ENCODE results near the gene SCN9A.
"Not testable (repeated sequence)": the region's sequence is repeated elsewhere in the genome, so short reads cannot be mapped to it uniquely, and the experiment has no call there.

The SCN9A gene

GRCh38 chr2:166373951-166374350 lies 1.8 kb downstream of the SCN9A start:
- H3K4me3 ChIP-seq (ENCODE audit: low read length) = no peak overlapping the region
- DNase-seq (ENCODE audit: low read depth) = peak; percentile 74

GRCh38 chr2:166373539-166373938 lies 2.2 kb downstream of the SCN9A start:
- Histone ChIP-seq H3K27me3 (replicated peaks; ENCODE audit: control insufficient read depth, insufficient read depth, low read length) (peaks cover 7% of the 10 kb centered on the region), H3K4me1 (ENCODE audit: control insufficient read depth, insufficient read depth, low read length) (peaks cover 11% of the 10 kb centered on the region), H3K4me3 (ENCODE audit: low read length) (no peak overlapping the region), H3K36me3 (ENCODE audit: control insufficient read depth, insufficient read depth, low read length, severe bottlenecking) (no peaks in the 10 kb centered on the region), H3K9me3 (ENCODE audit: control insufficient read depth, low read length) (no peaks in the 10 kb centered on the region), H3K9ac (ENCODE audit: low read length) (no peak overlapping the region)
- no peak for DNase-seq (ENCODE audit: low read depth)

More at GRCh38 chr2:166373951-166374350, 1.8 kb downstream of the SCN9A start:
- Histone ChIP-seq H3K4me1 (ENCODE audit: control insufficient read depth, insufficient read depth, low read length) (peaks cover 11% of the 10 kb centered on the region), H3K9ac (ENCODE audit: low read length) (no peak overlapping the region), H3K27me3 (replicated peaks; ENCODE audit: control insufficient read depth, insufficient read depth, low read length) (peaks cover 7% of the 10 kb centered on the region), H3K36me3 (ENCODE audit: control insufficient read depth, insufficient read depth, low read length, severe bottlenecking) (no peaks in the 10 kb centered on the region), H3K9me3 (ENCODE audit: control insufficient read depth, low read length) (no peaks in the 10 kb centered on the region)

GRCh38 chr2:166373105-166373504 lies 2.6 kb downstream of the SCN9A start:
- no peaks in the 10 kb centered on the region for H3K36me3 ChIP-seq (ENCODE audit: control insufficient read depth, insufficient read depth, low read length, severe bottlenecking)
- H3K27me3 ChIP-seq (replicated peaks; ENCODE audit: control insufficient read depth, insufficient read depth, low read length) = peaks cover 7% of the 10 kb centered on the region
- no peak overlapping the region for H3K9ac ChIP-seq (ENCODE audit: low read length)
- no peak for DNase-seq (ENCODE audit: low read depth)
- no peak overlapping the region for H3K4me3 ChIP-seq (ENCODE audit: low read length)
- peaks cover 11% of the 10 kb centered on the region for H3K4me1 ChIP-seq (ENCODE audit: control insufficient read depth, insufficient read depth, low read length)
- H3K9me3 ChIP-seq (ENCODE audit: control insufficient read depth, low read length) = no peaks in the 10 kb centered on the region

DNA sequence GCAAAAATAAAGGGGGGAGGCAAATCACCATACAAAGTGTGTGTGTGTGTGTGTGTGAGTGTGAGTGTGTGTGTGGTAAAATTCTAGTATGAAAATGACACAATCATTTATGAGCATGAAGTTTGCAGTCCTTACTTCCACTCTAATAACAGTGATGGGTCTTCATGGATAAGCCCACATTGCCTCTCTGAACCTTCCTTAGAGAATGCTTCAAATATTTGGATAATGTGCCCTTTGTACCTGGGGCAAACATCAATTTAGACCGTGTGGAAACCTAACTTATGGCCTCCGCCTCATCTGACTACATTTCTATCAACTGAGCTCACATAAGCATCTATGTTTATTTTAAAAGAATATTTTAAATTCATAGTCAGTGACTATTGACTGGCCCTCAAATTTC lies 3.7 kb downstream of the SCN9A start:
- Histone ChIP-seq H3K9me3 (ENCODE audit: control insufficient read depth, low read length) (no peaks in the 10 kb centered on the region), H3K9ac (ENCODE audit: low read length) (no peak overlapping the region), H3K4me1 (ENCODE audit: control insufficient read depth, insufficient read depth, low read length) (peaks cover 11% of the 10 kb centered on the region), H3K36me3 (ENCODE audit: control insufficient read depth, insufficient read depth, low read length, severe bottlenecking) (no peaks in the 10 kb centered on the region), H3K27me3 (replicated peaks; ENCODE audit: control insufficient read depth, insufficient read depth, low read length) (peaks cover 7% of the 10 kb centered on the region), H3K4me3 (ENCODE audit: low read length) (no peak overlapping the region)
- no peak for DNase-seq (ENCODE audit: low read depth)

- DNase-seq (ENCODE audit: low read depth) = no peak
- Histone ChIP-seq H3K9me3 (ENCODE audit: control insufficient read depth, low read length) (no peaks in the 10 kb centered on the region), H3K36me3 (ENCODE audit: control insufficient read depth, insufficient read depth, low read length, severe bottlenecking) (no peaks in the 10 kb centered on the region), H3K4me3 (ENCODE audit: low read length) (no peak overlapping the region), H3K9ac (ENCODE audit: low read length) (no peak overlapping the region), H3K4me1 (ENCODE audit: control insufficient read depth, insufficient read depth, low read length) (peaks cover 9% of the 10 kb centered on the region), H3K27me3 (replicated peaks; ENCODE audit: control insufficient read depth, insufficient read depth, low read length) (no peaks in the 10 kb centered on the region)
Observed at GRCh38 chr2:166365803-166366420, 9.8 kb downstream of the SCN9A start.

DNA sequence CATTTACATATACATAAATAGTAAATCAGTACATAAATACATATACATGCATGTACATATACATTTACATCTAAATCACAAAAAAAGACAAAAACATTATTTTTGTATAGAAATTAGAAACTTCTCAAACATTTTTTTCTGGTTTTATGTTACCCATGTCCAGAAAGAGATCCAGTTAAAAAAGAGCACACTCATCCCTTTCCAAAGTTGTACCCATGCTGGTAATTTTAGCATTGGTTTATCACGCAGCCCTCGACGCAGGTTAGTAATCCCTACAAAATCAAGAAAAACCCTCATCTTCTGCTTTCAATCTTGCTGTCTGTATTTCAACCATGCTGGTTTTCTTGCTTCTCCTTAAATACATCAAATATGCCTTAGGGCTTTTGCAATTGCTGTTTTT lies 10.5 kb downstream of the SCN9A start:
- H3K27me3 ChIP-seq (replicated peaks; ENCODE audit: control insufficient read depth, insufficient read depth, low read length) = no peaks in the 10 kb centered on the region
- no peaks in the 10 kb centered on the region for H3K9me3 ChIP-seq (ENCODE audit: control insufficient read depth, low read length)
- no peaks in the 10 kb centered on the region for H3K36me3 ChIP-seq (ENCODE audit: control insufficient read depth, insufficient read depth, low read length, severe bottlenecking)
- H3K9ac ChIP-seq (ENCODE audit: low read length) = no peak overlapping the region
- no peak overlapping the region for H3K4me3 ChIP-seq (ENCODE audit: low read length)
- DNase-seq (ENCODE audit: low read depth) = no peak
- peaks cover 9% of the 10 kb centered on the region for H3K4me1 ChIP-seq (ENCODE audit: control insufficient read depth, insufficient read depth, low read length)

DNA sequence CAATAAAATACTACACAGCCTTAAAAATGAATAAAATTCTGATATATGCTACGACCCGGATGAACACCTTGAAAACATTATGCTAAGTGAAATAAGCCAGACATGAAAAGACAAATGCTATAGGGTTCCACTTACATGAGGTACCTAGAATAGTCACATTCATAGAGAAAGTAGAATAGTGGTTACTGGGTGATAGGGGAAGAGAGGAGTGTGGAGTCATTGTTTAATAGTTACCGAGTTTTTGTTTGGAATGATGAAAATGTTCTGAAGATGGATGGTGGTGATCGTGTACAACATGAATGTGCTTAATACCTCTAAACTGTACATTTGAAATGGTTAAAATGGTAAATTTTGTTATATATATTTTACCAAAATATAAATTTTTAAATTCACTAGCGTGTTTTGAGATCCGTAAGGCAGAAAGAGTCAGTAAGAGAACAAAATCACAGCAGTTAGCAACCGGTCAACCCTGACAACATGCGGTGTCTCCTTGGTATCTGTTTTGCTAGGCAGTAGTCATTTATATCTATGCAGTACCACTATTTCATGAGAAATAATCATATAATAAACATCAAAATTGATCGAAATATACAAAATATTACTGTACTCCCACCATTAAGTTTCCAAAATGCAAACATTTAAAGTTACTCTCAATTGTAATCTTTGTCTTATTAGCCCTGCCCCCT lies 11.1 kb downstream of the SCN9A start:
- no peaks in the 10 kb centered on the region for H3K36me3 ChIP-seq (ENCODE audit: control insufficient read depth, insufficient read depth, low read length, severe bottlenecking)
- no peak for DNase-seq (ENCODE audit: low read depth)
- H3K9me3 ChIP-seq (ENCODE audit: control insufficient read depth, low read length) = no peaks in the 10 kb centered on the region
- no peaks in the 10 kb centered on the region for H3K27me3 ChIP-seq (replicated peaks; ENCODE audit: control insufficient read depth, insufficient read depth, low read length)
- H3K4me1 ChIP-seq (ENCODE audit: control insufficient read depth, insufficient read depth, low read length) = peaks cover 9% of the 10 kb centered on the region
- H3K9ac ChIP-seq (ENCODE audit: low read length) = no peak overlapping the region
- H3K4me3 ChIP-seq (ENCODE audit: low read length) = no peak overlapping the region

DNA sequence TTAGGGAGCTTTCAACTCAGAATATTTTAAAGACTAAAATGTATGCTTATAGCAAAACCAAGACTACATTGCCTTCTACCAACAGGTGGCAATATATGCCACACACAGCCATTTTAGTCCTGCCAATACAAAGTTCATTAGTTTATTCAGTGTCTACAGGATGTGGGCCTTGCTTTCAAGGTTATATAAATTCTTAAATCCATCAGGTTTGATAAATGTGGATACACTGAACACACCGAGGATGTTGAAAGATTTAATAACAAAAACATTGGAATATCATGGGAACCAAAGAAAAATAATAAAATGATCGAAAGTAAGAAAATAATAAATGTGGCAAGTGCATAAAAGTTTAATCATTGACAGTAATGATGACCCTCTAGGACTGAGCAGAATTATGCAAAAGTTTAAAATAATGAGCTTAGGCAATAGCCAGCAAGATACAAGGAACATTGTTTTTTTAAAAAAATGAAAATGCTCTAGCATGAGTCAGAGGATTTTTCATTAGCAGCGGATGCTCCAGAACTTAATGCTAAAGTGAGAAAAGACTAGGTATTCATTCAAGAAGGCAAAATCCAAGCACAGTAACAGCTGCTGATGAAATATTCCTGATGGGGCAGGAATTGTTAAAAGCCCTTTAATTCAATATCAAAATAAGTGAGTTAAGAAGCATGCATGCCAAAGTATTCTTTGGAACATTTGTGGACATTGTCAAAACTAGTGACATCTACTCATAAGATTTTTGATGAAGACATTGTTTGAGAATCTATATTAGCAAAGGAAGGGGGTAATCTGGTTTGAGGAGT lies 14.2 kb downstream of the SCN9A start:
- H3K27me3 ChIP-seq (replicated peaks; ENCODE audit: control insufficient read depth, insufficient read depth, low read length) = no peaks in the 10 kb centered on the region
- no peaks in the 10 kb centered on the region for H3K36me3 ChIP-seq (ENCODE audit: control insufficient read depth, insufficient read depth, low read length, severe bottlenecking)
- H3K4me1 ChIP-seq (ENCODE audit: control insufficient read depth, insufficient read depth, low read length) = peaks cover 9% of the 10 kb centered on the region
- no peak overlapping the region for H3K9ac ChIP-seq (ENCODE audit: low read length)
- no peaks in the 10 kb centered on the region for H3K9me3 ChIP-seq (ENCODE audit: control insufficient read depth, low read length)
- DNase-seq (ENCODE audit: low read depth) = peak; percentile 72
- H3K4me3 ChIP-seq (ENCODE audit: low read length) = no peak overlapping the region

- no peak overlapping the region for H3K4me3 ChIP-seq (ENCODE audit: low read length)
- no peaks in the 10 kb centered on the region for H3K36me3 ChIP-seq (ENCODE audit: control insufficient read depth, insufficient read depth, low read length, severe bottlenecking)
- no peaks in the 10 kb centered on the region for H3K9me3 ChIP-seq (ENCODE audit: control insufficient read depth, low read length)
- H3K4me1 ChIP-seq (ENCODE audit: control insufficient read depth, insufficient read depth, low read length) = peaks cover 9% of the 10 kb centered on the region
- H3K9ac ChIP-seq (ENCODE audit: low read length) = no peak overlapping the region
- no peaks in the 10 kb centered on the region for H3K27me3 ChIP-seq (replicated peaks; ENCODE audit: control insufficient read depth, insufficient read depth, low read length)
- DNase-seq (ENCODE audit: low read depth) = no peak
Observed at GRCh38 chr2:166360906-166361305, 14.8 kb downstream of the SCN9A start.

DNA sequence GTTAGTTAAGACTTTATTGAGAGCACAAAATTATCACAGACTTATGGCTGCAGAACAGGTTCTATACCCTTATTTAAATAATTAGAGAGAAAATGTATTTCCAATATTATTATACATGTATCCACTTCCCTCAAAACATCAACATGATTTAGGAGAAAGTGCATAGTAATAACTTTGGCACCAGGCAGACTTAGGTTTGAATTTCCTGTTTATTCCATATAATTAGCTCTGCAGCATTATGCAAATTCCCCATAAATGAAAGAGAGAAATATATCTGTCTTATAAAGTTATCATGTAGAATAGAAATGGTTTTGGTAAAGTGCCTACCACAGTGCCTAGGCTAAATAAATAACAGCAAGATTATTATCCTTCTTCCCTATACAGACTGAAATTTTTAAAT lies 15.3 kb downstream of the SCN9A start:
- no peak for DNase-seq (ENCODE audit: low read depth)
- peaks cover 9% of the 10 kb centered on the region for H3K4me1 ChIP-seq (ENCODE audit: control insufficient read depth, insufficient read depth, low read length)
- H3K36me3 ChIP-seq (ENCODE audit: control insufficient read depth, insufficient read depth, low read length, severe bottlenecking) = no peaks in the 10 kb centered on the region
- H3K9me3 ChIP-seq (ENCODE audit: control insufficient read depth, low read length) = no peaks in the 10 kb centered on the region
- no peak overlapping the region for H3K9ac ChIP-seq (ENCODE audit: low read length)
- no peak overlapping the region for H3K4me3 ChIP-seq (ENCODE audit: low read length)
- H3K27me3 ChIP-seq (replicated peaks; ENCODE audit: control insufficient read depth, insufficient read depth, low read length) = no peaks in the 10 kb centered on the region

GRCh38 chr2:166357950-166358321 lies 17.8 kb downstream of the SCN9A start:
- not testable (repeated sequence) for H3K9ac ChIP-seq (ENCODE audit: low read length); DNase-seq (ENCODE audit: low read depth); H3K36me3 ChIP-seq (ENCODE audit: control insufficient read depth, insufficient read depth, low read length, severe bottlenecking); H3K4me3 ChIP-seq (ENCODE audit: low read length); H3K9me3 ChIP-seq (ENCODE audit: control insufficient read depth, low read length); H3K27me3 ChIP-seq (replicated peaks; ENCODE audit: control insufficient read depth, insufficient read depth, low read length); H3K4me1 ChIP-seq (ENCODE audit: control insufficient read depth, insufficient read depth, low read length)
